Right renal pelvis (tissue), 4 donors: ENCODE data around the gene ANLN. TPM values are rescaled to one million over a fixed set of nuclear protein-coding genes. Genes with fewer than 3 reads are reported as not detected.
A peak's percentile ranks its signal among the peaks of the same experiment; 100 is the strongest.

ENCODE experiments used
- DNase-seq, 4 donors: peaks; one replicate each; pipeline ENCODE4 v3.0.0-alpha.2; 2013; ENCODE audit warnings: low read depth in 4 of 4, low spot score in 3 of 4, missing footprints in 1 of 4
- polyA plus RNA-seq, 4 donors: library from polyadenylated mRNA; unstranded; fragments of 120-200 nt; gene quantifications; one replicate each; pipeline ENCODE4 v1.2.1, GENCODE V29; 2013; ENCODE audit not compliant: insufficient read length in 4 of 4

ANLN gene
- polyA plus RNA-seq = 10 to 100 TPM; 26.1 to 28.1 (median 27.5) TPM

GRCh38 chr7:36389371-36390198, at the start of gene ANLN:
TSS of gene ANLN (plus strand) at chr7:36389862. CDS start at chr7:36390027, 165 bp downstream.
- DNase-seq = peak; percentile 78 to 87 (median 81)

- no peak for DNase-seq
Observed at GRCh38 chr7:36343548-36343947, 46.1 kb upstream of the ANLN start.

- no peak for DNase-seq
Observed at GRCh38 chr7:36344622-36345021, 45.0 kb upstream of the ANLN start.

GRCh38 chr7:36346260-36346831, 43.3 kb upstream of the ANLN start:
- no peak for DNase-seq

- DNase-seq = peak in 1 of 4 donors; percentile 22
Observed at GRCh38 chr7:36348256-36348655, 41.4 kb upstream of the ANLN start.

- DNase-seq = no peak
Observed at GRCh38 chr7:36348771-36349170, 40.9 kb upstream of the ANLN start.

GRCh38 chr7:36349626-36350025, 40.0 kb upstream of the ANLN start:
- DNase-seq = no peak

GRCh38 chr7:36355490-36355889, 34.2 kb upstream of the ANLN start:
- no peak for DNase-seq

GRCh38 chr7:36357054-36357453, 32.6 kb upstream of the ANLN start:
- DNase-seq = no peak

- DNase-seq = no peak
Observed at GRCh38 chr7:36358589-36358988, 31.1 kb upstream of the ANLN start.

- no peak for DNase-seq
Observed at GRCh38 chr7:36360244-36360643, 29.4 kb upstream of the ANLN start.

- no peak for DNase-seq
Observed at GRCh38 chr7:36361227-36361626, 28.4 kb upstream of the ANLN start.

GRCh38 chr7:36363515-36363914, 26.1 kb upstream of the ANLN start:
- no peak for DNase-seq

- no peak for DNase-seq
Observed at GRCh38 chr7:36366005-36366717, 23.5 kb upstream of the ANLN start.

- peak; percentile 79 to 91 (median 84) for DNase-seq
Observed at GRCh38 chr7:36366718-36367560, 22.7 kb upstream of the ANLN start.

- DNase-seq = no peak
Observed at GRCh38 chr7:36367561-36368077, 22.0 kb upstream of the ANLN start.

GRCh38 chr7:36368496-36368895, 21.2 kb upstream of the ANLN start:
- no peak for DNase-seq

- no peak for DNase-seq
Observed at GRCh38 chr7:36369171-36369570, 20.5 kb upstream of the ANLN start.

GRCh38 chr7:36370046-36370445, 19.6 kb upstream of the ANLN start:
- DNase-seq = no peak

GRCh38 chr7:36372156-36372555, 17.5 kb upstream of the ANLN start:
- DNase-seq = no peak
